ENCODE data around the gene EIF4G1. TPM values are rescaled to one million over a fixed set of nuclear protein-coding genes. Genes with fewer than 3 reads are reported as not detected.
A peak's percentile ranks its signal among the peaks of the same experiment; 100 is the strongest.

The EIF4G1 gene
- total RNA-seq, 4 donors from 2014 or later: 133 to 269 (median 170) TPM

- no peak for TF ChIP-seq POLR2A (IDR thresholded peaks at IDR 0.05)
- TF ChIP-seq, protein P1, sequence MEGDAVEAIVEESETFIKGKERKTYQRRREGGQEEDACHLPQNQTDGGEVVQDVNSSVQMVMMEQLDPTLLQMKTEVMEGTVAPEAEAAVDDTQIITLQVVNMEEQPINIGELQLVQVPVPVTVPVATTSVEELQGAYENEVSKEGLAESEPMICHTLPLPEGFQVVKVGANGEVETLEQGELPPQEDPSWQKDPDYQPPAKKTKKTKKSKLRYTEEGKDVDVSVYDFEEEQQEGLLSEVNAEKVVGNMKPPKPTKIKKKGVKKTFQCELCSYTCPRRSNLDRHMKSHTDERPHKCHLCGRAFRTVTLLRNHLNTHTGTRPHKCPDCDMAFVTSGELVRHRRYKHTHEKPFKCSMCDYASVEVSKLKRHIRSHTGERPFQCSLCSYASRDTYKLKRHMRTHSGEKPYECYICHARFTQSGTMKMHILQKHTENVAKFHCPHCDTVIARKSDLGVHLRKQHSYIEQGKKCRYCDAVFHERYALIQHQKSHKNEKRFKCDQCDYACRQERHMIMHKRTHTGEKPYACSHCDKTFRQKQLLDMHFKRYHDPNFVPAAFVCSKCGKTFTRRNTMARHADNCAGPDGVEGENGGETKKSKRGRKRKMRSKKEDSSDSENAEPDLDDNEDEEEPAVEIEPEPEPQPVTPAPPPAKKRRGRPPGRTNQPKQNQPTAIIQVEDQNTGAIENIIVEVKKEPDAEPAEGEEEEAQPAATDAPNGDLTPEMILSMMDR (IDR thresholded peaks at IDR 0.05): peak in 1 of 4 experiments; percentile 12
- peaks cover 0 to 4% of the 10 kb centered on the region in 2 donors for H3K4me1 ChIP-seq
- H3K27ac ChIP-seq: peak overlapping the region; percentile 91 to 95
- peak overlapping the region; percentile 28 to 67 for H3K4me3 ChIP-seq
- intact Hi-C loops (cut with DNase I; ENCODE audit: low total_unique reads): no loop called here
- H3K9me3 ChIP-seq: no peaks in the 10 kb centered on the region
- H3K36me3 ChIP-seq: no peaks in the 10 kb centered on the region
- DNase-seq: peak; percentile 83
- no peaks in the 10 kb centered on the region for H3K27me3 ChIP-seq
These were observed 65.8 kb downstream of the EIF4G1 start for GRCh38 chr3:184380185-184380626.

DNA sequence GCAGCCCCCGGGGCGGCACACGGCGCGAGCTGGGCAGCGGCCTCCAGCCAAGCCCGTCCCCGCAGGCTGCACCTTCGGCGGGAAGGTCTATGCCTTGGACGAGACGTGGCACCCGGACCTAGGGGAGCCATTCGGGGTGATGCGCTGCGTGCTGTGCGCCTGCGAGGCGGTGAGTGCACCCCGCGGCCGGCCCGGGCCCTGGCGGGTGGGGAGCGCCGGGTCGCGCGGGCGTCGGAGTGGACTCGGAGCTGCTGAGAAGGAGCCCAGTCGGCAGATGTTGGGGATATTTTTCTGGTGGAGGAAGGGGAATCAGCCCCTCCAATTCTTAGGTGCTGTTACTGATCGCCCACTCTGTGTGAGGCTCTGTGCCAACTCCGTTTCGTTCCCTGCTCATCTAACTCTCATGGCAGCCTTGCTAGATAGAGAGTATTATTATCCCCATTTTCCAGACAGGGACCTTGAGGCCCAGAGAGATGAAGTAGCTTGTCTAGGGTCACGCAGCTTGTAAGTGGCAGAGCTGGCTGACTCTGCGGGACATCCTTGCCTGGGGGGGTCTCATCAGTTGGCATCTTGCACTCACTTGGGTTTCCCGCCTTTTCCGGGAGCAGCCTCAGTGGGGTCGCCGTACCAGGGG is 66.3 kb downstream of the EIF4G1 start:
- Histone ChIP-seq H3K4me3 (peak overlapping the region; percentile 28 to 67), H3K27ac (peak overlapping the region; percentile 91 to 95), H3K27me3 (no peaks in the 10 kb centered on the region), H3K9me3 (no peaks in the 10 kb centered on the region), H3K36me3 (no peaks in the 10 kb centered on the region), H3K4me1 (peaks cover 0 to 4% of the 10 kb centered on the region in 2 donors)
- DNase-seq: peak in 1 of 2 donors; percentile 47
- intact Hi-C loops (cut with DNase I; ENCODE audit: low total_unique reads): no loop called here
- no peak for TF ChIP-seq POLR2A (IDR thresholded peaks at IDR 0.05)
- TF ChIP-seq, protein P1 (IDR thresholded peaks at IDR 0.05): no peak

DNA sequence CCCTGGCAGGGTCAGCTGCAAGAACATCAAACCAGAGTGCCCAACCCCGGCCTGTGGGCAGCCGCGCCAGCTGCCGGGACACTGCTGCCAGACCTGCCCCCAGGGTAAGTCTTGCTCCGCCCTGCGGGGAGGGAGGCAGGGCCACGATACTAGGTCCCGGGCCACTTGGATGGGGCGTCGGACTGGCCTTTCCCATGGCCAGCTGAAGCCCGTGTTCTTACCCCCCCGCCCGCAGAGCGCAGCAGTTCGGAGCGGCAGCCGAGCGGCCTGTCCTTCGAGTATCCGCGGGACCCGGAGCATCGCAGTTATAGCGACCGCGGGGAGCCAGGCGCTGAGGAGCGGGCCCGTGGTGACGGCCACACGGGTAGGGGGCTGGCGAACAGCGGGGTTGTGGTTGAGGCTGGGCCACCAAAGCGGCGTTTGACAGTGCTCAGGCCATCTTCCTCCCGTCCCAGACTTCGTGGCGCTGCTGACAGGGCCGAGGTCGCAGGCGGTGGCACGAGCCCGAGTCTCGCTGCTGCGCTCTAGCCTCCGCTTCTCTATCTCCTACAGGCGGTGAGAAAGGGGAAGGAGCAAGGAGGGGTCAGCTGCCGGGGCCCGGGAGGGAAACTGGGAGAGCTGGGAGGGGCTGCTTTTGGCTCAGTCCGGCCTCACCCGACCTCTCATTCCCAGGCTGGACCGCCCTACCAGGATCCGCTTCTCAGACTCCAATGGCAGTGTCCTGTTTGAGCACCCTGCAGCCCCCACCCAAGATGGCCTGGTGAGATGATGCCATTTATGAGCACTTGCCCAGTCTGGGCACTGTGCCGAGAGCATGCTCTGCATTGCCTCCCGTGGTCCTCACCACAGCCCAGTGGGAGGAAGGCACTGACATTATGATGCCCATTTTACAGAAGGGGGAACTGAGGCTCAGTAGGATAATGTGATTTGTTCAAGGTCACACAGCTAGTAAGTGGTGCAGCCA is 67.1 kb downstream of the EIF4G1 start:
- H3K36me3 ChIP-seq: no peaks in the 10 kb centered on the region
- intact Hi-C loops (cut with DNase I; ENCODE audit: low total_unique reads): no loop called here
- H3K27me3 ChIP-seq: no peaks in the 10 kb centered on the region
- peak overlapping the region; percentile 28 to 67 for H3K4me3 ChIP-seq
- no peak for TF ChIP-seq POLR2A (IDR thresholded peaks at IDR 0.05)
- TF ChIP-seq, protein P1 (IDR thresholded peaks at IDR 0.05): no peak
- peak overlapping the region; percentile 91 to 95 for H3K27ac ChIP-seq
- peaks cover 0 to 4% of the 10 kb centered on the region in 2 donors for H3K4me1 ChIP-seq
- H3K9me3 ChIP-seq: no peaks in the 10 kb centered on the region
- no peak for DNase-seq

GRCh38 chr3:184382326-184383032 is 68.1 kb downstream of the EIF4G1 start:
- Histone ChIP-seq H3K27me3 (no peaks in the 10 kb centered on the region), H3K4me1 (peaks cover 0 to 4% of the 10 kb centered on the region in 2 donors), H3K27ac (no peak overlapping the region), H3K9me3 (no peaks in the 10 kb centered on the region), H3K36me3 (no peaks in the 10 kb centered on the region), H3K4me3 (no peak overlapping the region)
- intact Hi-C loops (cut with DNase I; ENCODE audit: low total_unique reads): no loop called here
- DNase-seq: no peak
- TF ChIP-seq POLR2A (IDR thresholded peaks at IDR 0.05): no peak
- TF ChIP-seq, protein P1 (IDR thresholded peaks at IDR 0.05): no peak

Measured in uterus (tissue), 4 donors.